Kasumi-1 (cell line): Measurements from ENCODE around the gene PITPNM1.
"Not testable (repeated sequence)": the region's sequence is repeated elsewhere in the genome, so short reads cannot be mapped to it uniquely, and the experiment has no call there.

Experiments used
- DNase-seq, 2 experiments: peaks; one replicate each; lab custom pipeline; 2025; lab: John Stamatoyannopoulos, UW

The PITPNM1 gene

DNA sequence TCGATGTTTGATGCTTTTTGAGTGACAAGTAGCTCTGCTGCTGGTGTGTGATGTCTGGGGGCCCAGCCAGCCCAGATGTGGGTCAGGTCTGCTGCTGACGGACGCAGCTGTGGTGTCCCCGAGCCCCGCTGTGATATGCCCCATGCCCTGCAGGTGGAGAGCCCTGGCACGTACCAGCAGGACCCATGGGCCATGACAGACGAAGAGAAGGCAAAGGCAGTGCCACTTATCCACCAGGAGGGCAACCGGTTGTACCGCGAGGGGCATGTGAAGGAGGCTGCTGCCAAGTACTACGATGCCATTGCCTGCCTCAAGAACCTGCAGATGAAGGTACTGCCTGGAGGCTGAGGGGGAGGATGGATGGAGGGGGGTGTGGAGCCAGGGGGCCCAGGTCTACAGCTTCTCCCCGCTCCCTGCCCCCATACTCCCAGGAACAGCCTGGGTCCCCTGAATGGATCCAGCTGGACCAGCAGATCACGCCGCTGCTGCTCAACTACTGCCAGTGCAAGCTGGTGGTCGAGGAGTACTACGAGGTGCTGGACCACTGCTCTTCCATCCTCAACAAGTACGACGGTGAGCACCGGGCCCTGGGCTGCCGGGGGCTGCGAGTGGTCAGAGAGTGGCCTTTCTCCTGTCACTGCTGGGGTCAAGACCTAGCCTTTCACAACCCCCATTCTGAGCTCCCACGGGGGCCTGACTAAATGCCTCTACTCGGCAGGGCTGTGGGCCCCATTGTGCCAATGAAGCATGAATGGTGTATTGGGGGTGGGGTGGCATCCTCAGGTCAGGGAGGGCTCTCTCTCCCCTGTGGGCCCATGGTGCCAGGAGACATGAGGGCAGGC lies 15.1 kb downstream of the PITPNM1 start:
- DNase-seq = no peak

DNA sequence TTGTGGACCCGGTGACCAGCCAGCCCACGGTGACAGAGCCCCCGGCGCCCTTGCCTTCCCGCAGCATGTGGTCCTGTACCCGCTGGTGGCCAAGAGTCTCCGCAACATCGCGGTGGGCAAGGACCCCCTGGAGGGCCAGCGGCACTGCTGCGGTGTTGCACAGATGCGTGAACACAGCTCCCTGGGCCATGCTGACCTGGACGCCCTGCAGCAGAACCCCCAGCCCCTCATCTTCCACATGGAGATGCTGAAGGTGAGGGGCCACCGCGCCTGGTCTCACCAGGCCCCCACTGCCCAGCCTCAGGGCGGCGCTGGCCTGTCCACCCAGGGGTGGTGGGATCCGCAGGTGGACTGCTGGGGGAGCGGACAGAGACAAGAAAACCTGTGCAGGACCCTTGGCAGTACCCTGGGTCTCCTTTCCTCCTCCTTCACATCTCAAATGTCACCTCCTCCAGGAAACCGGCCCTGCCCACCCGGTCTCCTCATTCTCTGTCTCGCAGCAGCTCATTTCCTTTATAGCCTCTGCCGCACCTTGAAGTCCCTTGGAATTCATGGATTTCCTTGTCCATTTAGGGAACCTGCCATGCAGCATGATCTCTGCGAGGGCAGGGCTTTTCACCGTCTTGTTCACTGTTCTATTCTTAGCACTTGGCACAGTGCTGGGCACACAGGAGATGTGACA lies 15.8 kb downstream of the PITPNM1 start:
- DNase-seq = no peak

DNA sequence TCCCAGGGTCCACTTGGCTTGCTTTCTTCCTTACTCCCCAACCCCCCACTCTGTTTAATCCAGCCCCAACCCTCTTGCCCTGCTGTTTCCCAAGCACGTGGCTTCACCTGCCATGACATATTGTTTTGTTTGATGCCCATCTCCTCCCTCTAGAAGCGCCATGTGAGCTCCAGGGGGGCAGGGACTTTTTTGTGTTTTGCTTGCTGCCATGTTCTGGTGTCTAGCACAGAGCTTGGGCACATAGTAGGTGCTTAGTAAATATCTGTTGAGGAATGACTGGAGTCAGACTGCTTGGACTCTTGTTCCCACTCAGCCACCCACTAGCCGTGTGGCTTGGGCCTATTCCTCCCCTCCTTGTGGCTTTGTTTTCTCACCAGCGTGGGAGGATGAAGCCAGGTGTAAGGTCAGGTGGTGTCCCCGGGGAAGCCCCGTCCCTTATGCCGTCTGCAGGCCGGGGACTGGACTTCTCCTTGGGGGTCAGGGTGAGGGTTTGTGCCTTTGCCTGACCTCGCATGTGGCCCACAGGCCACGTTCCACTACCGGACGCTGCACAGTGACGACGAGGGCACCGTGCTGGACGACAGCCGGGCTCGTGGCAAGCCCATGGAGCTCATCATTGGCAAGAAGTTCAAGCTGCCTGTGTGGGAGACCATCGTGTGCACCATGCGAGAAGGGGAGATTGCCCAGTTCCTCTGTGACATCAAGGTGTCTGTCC lies 18.5 kb downstream of the PITPNM1 start:
- no peak for DNase-seq

DNA sequence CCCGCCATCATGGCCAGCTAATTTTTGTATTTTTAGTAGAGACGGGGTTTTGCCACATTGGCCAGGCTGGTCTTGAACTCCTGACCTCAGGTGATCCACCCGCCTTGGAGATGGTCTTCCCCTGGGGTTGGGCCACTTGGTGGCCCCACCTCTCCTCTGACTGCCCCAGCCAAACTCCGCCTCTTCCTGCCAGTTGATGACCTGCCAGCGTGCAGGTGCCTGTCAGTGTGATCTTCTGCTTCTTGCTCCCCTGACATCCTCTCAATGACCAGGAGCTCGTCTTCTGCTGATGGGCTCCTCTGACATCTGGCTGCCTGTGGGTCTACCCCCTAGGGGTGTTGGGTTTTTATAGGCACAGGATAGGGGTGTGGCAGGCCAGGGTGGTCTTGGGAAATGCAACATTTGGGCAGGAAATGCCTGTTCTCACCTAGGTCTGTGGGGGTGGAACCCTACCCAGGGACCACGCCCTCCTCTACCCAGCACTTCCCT lies 19.2 kb downstream of the PITPNM1 start:
- not testable (repeated sequence) for DNase-seq

DNA sequence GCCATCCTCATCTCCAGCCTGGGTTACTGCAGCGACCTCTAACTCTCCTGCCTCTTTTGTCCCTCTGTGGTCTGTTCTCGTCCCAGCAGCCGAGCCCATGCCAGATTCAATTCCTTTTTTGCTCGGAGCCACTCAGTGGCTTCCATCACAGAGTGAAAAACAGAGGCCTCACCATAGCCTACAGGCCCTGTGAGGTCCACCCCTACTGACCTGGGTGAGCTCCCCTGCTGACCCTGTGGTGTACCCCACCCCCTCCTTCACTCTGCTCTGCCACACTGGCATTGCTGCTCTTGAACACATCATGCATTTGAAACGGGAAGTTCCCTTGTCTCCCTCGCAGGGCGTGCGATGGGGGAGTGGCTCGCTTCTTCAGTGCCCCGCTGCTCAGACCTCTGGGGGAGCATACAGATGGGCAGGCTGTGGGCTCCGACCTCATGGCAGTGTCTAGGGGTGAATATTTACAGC lies 20.3 kb downstream of the PITPNM1 start:
- DNase-seq = peak; percentile 80 to 82

DNA sequence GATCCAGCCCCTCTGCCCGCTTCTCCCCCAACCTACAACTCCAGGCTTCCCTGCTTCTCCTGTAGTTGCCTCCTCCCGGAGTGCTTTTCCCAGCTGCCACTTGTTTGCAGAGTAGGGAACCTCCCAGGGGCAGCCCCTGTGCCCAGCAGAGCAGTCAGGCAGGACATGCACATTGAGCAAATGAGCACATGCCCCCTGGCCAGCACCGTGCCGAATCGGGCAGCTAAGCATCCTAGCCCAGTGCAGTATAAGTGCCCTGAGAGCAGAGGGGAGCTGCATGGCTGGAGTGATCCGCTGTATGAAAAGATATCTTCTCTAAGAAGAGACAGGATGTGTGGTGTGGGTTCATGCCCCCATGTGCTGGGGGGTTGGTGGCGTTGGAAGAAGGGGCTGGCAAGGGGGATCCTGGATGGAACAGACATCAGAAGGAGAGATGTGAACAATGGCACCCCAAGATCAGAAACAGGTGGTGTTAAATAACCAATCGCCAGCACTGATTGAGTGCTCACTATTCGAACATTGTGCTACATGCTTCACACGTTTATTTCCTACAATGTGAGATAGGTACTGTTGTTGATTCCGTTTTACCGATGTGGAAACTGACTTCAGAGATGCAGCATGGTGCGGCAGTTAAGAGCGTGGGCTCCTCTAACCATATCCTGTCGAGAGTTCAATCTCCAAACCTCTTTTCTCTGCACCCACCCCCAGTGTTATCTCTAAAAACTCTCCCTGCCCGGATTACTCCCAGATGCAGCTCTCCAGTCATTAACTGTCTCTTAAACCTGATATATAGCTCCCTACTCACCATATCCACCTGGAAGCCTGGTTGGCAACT lies 21.1 kb downstream of the PITPNM1 start:
- DNase-seq = no peak

DNA sequence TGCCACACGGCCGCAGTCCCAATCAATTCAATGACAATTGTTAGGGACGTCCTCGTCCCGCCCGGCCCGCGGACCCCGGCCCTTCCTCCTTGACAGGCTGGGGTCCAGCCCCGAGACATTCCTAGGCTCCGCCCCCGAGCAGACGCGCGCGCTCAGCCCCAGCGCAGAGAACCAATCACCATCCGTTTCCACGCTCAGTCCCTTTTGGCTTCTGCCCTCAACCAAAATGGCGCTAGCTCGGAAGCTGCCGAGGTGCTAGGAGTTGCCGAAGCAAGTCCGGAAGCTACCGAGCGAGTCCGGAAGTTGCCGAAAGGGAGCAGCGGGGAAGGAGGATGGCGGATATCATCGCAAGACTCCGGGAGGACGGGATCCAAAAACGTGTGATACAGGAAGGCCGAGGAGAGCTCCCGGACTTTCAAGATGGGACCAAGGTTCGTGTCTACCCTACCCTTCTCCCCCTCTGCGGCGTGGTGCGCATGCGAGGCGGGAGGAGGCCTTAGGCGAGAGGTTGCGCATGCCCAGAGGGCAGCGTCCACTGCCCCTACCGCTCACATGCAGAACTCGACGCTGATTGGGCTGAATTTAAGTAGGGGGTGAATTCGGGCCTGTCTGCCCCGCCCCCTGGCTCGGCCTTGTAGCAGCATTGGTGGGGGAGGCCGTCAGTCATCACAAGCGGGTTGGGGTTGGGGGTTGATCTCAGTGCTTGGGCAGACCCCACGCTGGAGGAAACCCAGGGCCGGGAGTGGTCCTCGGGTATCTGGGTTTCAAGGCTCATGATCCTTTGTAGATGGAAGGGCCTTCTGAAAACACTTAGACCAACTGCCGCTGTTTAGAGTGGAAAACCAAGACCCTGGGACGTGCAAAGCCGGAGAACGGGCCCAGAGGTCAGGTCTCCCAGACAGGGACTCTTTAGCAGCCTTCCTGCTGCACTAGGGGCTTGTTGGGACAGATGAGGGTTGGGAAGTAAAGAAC lies 22.1 kb downstream of the PITPNM1 start, which contains the start of gene AIP:
Gene AIP, plus strand, starts transcription at position 200 of the 972 bp plus-strand sequence. Its CDS starts 133 bp downstream, at position 333.
- peak; percentile 98 for DNase-seq

DNA sequence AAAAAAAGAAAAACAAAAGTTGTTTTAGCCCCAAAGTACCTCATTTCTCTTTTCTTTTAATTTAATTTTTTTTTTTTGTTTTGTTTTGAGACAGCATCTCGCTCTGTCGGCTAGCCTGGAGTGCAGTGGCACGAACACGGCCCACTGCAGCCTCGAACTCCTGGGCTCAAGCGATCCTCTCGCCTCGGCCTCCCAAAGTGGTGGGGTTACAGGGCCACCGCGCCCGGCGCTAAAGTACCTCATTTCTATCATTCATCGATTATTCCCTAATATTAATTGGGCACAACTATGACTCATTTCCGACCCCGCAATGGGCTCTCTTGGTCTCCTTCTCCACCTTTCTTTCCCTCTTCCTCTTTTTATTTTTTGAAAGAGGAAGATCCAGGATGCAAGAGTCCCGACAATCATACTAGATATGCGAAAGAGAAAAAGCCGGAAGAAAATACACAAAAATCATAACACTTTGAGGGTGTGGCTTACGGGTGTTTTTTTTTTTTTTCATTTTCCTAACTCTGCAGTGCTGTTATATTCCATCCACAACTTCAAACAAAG lies 22.8 kb downstream of the PITPNM1 start:
- peak; percentile 70 to 78 for DNase-seq

DNA sequence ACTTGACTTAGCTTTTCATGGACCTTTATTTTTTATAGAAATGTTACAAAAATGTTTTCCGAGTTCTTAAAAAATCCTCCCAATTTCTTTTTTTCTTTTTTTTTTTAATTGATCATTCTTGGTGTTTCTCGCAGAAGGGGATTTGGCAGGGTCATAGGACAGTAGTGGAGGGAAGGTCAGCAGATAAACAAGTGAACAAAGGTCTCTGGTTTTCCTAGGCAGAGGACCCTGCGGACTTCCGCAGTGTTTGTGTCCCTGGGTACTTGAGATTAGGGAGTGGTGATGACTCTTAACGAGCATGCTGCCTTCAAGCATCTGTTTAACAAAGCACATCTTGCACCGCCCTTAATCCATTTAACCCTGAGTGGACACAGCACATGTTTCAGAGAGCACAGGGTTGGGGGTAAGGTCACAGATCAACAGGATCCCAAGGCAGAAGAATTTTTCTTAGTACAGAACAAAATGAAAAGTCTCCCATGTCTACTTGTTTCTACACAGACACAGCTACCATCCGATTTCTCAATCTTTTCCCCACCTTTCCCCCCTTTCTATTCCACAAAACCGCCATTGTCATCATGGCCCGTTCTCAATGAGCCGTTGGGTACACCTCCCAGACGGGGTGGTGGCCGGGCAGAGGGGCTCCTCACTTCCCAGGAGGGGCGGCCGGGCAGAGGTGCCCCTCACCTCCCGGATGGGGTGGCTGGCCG lies 27.7 kb downstream of the PITPNM1 start:
- not testable (repeated sequence) for DNase-seq

DNA sequence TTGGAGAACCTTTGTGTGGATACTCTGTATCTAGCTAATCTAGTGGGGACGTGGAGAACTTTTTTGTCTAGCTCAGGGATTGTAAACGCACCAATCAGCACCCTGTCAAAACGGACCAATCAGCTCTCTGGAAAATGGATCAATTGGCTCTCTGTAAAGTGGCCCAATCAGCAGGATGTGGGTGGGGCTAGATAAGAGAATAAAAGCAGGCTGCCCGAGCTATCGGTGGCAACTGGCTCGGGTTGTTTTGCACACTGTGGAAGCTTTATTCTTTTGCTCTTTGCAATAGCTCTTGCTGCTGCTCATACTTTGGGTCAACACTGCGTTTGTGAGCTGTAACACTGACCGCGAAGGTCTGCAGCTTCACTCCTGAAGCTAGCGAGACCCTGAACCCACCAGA lies 28.5 kb downstream of the PITPNM1 start:
- DNase-seq = not testable (repeated sequence)

DNA sequence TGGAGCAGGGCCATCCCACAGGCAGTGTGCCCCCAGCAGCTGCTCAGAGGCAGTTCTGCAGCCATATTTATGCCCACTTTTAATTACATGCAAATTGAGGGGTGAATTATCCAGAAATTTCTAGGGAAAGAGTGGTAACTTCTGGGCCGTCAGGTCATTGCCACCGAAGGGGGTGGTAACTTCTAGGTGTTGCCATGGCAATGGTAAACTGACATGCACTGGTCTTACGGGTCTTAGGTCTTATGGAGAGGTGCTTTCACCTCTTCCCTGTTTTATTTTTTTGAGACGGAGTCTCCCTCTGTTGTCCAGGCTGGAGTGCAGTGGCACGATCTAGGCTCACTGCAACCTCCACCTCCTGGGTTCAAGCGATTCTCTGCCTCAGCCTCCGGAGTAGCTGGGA lies 32.3 kb downstream of the PITPNM1 start:
- no peak for DNase-seq

DNA sequence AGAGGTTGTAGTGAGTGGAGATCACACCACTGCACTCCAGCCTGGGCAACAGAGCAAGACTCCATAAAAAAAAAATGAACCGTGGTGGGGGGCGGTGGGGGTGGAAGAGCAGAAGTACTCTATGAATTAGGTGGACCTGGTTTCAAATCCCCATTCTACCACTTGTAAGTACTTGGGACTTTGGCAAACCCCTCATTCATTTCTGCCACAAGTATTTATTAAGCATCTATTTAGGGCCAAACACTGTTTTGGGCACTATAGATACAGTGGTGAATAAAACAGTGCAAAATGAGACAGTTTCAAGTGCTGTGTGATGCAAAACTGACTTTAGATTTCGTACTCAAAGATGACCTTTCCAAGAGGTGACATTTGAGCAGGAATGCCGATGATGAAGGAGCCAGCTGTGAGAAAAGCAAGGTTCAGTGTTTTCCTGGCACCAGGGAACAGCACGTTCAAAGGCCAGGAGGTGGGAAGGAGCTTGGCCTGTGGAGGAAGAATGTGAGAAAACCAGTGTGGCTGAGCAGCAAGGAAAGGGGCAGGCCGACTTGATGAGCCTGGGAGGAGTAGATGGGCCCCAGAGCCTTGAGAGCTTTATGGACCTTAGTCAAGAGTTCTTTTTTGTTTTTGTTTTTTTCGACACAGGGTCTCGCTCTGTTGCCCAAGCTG lies 34.7 kb downstream of the PITPNM1 start:
- DNase-seq = no peak

DNA sequence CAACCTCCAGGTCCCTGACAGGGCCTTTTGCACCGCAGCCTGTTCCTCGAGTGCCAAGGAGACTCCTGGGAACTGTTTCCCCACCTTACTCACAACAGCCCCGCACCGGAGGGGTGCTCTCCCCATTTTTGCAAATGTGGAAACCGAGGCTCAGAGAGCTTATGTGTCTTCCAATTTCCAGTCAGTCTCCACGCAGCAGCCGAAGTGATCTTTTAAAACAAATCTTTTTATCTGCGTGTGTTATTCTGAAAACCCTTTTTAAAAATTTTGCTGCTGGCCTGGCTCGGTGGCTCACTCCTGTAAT lies 35.7 kb downstream of the PITPNM1 start:
- no peak for DNase-seq

DNA sequence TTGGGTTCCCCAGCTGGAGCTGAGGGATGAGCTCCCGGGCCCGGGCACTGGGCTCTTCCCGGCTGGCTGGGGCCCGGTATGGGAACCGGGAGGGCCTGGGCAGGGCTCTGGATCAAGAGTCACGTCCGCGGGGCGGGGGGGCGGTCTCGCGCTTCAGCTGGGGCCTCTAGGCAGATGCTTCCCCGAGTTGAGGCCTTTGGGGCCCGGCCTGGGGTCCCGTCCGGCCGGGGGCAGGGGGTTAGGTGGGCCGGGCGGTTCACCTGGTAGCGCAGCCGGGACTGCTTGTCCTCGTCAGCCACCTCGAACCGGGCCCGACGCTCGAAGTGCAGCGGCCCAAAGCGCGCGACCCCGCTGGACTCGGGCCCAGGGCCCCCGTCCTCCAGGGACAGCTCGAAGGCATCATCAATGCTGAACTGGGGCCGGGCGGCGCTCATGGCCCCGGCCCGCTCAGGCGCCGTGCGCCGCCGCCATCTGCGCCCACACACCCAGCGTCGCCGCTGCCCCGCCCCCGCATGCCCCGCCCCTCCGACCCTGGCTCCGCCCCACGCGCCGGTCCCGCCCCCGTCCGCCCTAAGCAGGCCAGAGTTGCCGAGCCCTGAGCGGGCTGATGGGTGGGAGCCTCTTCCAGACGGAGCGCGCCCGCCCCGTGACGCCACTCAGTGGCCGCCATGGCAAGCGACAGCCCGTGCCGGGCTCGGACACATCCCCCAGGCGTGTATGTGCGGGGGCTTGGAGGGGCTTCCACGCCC lies 36.2 kb downstream of the PITPNM1 start, which contains the start of gene TMEM134:
Gene TMEM134, minus strand, starts transcription at position 493 of the 749 bp plus-strand sequence. Its CDS starts 59 bp downstream, at position 434.
- peak; percentile 79 to 85 for DNase-seq

DNA sequence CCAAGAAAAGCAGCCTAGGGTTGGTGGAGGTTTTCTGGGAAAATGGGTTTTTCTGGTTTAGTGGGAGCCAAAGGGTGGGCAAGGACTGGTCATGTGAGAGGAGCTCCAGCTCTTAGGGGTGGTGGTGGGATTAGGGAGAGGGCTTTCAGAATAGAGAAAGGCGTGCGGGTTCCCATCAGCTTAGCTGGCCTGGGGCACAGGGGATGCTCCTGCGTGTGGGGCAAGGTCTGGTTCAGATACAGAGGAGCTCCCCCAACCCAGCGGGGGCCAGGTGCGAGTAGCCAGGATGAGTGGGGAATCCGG lies 36.8 kb downstream of the PITPNM1 start:
- no peak for DNase-seq

DNA sequence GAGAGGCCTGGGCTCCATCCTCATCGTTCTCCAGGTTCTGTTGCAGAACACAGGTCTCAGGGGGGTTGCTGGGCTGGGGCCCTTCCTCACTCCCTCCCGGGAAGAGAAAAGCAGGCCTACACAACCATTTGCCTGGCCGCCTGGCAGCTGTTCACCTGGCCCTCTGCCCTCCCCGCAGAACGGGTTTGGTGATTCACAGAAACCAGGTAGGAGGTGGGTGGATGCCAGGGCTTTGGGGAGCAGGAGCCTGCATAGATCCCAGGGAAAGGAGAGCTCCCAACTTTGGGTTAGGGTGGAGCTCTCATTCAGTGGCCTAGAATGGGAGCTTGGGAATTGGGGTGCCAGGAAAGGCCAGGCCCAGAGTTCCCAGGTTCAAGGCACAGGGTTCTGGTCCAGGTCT lies 37.1 kb downstream of the PITPNM1 start:
- DNase-seq = no peak

DNA sequence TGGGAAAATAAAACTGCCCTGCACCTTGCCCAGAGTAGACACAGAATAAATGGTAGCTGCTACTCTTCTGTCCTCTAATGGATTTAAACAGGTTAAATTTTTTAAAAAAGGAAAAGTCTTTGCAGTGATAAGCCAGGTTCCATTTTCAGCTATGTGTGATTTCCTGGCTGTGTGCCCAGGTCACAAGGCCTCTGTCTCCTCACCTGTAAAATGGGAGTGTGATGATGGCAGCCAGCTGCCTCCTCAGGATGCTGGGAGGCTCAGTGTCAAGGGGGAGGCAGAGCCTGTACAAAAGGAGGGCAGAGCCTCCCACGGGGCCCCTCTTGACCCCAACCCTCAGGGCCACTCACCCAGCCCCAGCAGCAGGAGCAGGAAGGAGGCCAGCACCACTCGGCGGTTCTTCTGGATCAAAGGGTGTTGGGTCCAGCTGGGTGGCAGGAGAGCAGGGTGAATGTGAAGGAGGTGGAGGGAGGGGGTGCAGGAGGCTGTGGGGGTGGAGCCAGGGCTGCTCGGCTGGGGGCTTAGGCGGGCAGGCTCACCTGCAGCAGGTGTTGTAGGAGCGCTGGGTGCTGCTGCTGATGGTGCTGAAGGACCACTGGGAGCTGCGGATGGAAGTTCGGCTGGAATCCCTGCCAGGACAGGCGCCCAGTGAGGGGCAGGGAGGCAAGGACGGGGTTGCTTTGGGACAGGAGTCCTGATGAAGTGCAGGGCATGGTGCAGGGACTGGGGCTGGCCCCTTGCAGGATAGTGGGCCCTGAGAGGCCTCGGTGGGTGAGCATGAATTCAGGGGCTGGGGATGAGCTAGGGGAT lies 38.0 kb downstream of the PITPNM1 start:
- no peak for DNase-seq
